HPDE6-E6E7 (cell line): ENCODE results near the gene PRR14.
A peak's percentile ranks its signal among the peaks of the same experiment; 100 is the strongest.
"Not testable (repeated sequence)": the region's sequence is repeated elsewhere in the genome, so short reads cannot be mapped to it uniquely, and the experiment has no call there.

Source experiments
- DNase-seq: peaks from one replicate; pipeline ENCODE4 v3.0.0; 2011; ENCODE audit warnings: missing footprints; ENCODE audit errors: extremely low spot score

The PRR14 gene

GRCh38 chr16:30632454-30632853 is 18.3 kb upstream of the PRR14 start:
- not testable (repeated sequence) for DNase-seq

GRCh38 chr16:30633526-30633925 is 17.2 kb upstream of the PRR14 start:
- no peak for DNase-seq

- no peak for DNase-seq
These were observed 14.2 kb upstream of the PRR14 start for GRCh38 chr16:30636599-30636998.

- DNase-seq, result not testable (repeated sequence)
These were observed 13.6 kb upstream of the PRR14 start for GRCh38 chr16:30637139-30637538.

- DNase-seq, result peak; percentile 12
These were observed 12.8 kb upstream of the PRR14 start for GRCh38 chr16:30637944-30638343.

- no peak for DNase-seq
These were observed 9.3 kb upstream of the PRR14 start for GRCh38 chr16:30641378-30641982.

- no peak for DNase-seq
These were observed 6.4 kb upstream of the PRR14 start for GRCh38 chr16:30644334-30644830.

GRCh38 chr16:30645727-30646126 is 5.0 kb upstream of the PRR14 start:
- DNase-seq, result no peak

- no peak for DNase-seq
These were observed 3.5 kb upstream of the PRR14 start for GRCh38 chr16:30647274-30647571.

GRCh38 chr16:30649725-30650368 is 913 bp upstream of the PRR14 start:
- no peak for DNase-seq

GRCh38 chr16:30651124-30652004 is 604 bp downstream of the PRR14 start:
- peak; percentile 62 for DNase-seq

GRCh38 chr16:30652005-30652296 is 1.2 kb downstream of the PRR14 start:
- no peak for DNase-seq

GRCh38 chr16:30652718-30653117 is 2.0 kb downstream of the PRR14 start:
- DNase-seq, result no peak

GRCh38 chr16:30654856-30655255 is 4.1 kb downstream of the PRR14 start:
- DNase-seq, result no peak

- DNase-seq, result no peak
These were observed 5.1 kb downstream of the PRR14 start for GRCh38 chr16:30655815-30656347.

GRCh38 chr16:30656388-30656787 is 5.6 kb downstream of the PRR14 start:
- no peak for DNase-seq

GRCh38 chr16:30656974-30657865 is 6.5 kb downstream of the PRR14 start:
- peak; percentile 6 for DNase-seq

- DNase-seq, result peak; percentile 94
These were observed 7.3 kb downstream of the PRR14 start, which contains the start of gene FBRS for GRCh38 chr16:30657866-30658730. TSS of gene FBRS (plus strand) at chr16:30658431. CDS start at chr16:30659519, 1,088 bp downstream.

GRCh38 chr16:30658731-30659506 is 8.2 kb downstream of the PRR14 start:
- peak; percentile 82 for DNase-seq
